GM10266 (cell line): Measurements from ENCODE around the gene TTC9.
"Not testable (repeated sequence)": the region's sequence is repeated elsewhere in the genome, so short reads cannot be mapped to it uniquely, and the experiment has no call there.

Experiments
- DNase-seq: peaks from one replicate; pipeline ENCODE4 v3.0.0; 2012; ENCODE audit errors: extremely low spot score
- TF ChIP-seq, protein P1 (sequence below): IDR thresholded peaks from 2 replicates; pipeline ENCODE4 v1.5.1; 2012; ENCODE audit warnings: mild to moderate bottlenecking, low read depth; ENCODE audit not compliant: control insufficient read depth, insufficient read depth; ENCODE audit errors: missing control alignments

Gene TTC9

DNA sequence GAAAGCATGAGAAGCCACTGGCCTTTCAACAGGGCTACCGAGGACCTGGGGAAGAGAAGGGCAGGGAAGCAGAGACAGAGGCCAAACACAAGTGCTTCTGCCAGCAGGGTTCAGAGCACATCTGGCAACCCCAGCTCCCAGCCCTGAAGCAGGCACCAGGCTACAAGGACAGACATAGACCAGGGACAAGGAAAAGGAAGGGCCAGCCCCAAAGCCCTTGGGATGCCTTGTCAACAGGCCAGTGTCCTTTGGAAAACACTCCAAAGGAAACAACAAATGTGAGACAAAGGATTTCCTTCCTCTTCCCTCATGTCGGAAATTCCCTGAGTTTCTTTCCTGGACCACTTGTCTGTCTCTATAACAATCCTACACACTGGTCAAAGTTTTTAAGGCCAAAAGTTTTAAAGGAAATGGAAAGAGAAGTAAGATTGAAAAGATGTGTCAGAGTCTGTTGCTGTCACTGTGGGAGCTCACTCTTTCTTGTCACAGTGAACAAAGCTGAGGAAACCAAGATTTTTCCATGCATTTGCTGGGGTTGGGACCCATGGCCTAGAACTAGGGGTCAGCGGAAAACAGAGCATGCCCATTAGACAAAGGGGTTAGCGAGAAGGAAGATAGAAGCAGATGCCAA is 59.4 kb downstream of the TTC9 start:
- TF ChIP-seq, protein P1, sequence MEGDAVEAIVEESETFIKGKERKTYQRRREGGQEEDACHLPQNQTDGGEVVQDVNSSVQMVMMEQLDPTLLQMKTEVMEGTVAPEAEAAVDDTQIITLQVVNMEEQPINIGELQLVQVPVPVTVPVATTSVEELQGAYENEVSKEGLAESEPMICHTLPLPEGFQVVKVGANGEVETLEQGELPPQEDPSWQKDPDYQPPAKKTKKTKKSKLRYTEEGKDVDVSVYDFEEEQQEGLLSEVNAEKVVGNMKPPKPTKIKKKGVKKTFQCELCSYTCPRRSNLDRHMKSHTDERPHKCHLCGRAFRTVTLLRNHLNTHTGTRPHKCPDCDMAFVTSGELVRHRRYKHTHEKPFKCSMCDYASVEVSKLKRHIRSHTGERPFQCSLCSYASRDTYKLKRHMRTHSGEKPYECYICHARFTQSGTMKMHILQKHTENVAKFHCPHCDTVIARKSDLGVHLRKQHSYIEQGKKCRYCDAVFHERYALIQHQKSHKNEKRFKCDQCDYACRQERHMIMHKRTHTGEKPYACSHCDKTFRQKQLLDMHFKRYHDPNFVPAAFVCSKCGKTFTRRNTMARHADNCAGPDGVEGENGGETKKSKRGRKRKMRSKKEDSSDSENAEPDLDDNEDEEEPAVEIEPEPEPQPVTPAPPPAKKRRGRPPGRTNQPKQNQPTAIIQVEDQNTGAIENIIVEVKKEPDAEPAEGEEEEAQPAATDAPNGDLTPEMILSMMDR, result no peak
- DNase-seq, result no peak

DNA sequence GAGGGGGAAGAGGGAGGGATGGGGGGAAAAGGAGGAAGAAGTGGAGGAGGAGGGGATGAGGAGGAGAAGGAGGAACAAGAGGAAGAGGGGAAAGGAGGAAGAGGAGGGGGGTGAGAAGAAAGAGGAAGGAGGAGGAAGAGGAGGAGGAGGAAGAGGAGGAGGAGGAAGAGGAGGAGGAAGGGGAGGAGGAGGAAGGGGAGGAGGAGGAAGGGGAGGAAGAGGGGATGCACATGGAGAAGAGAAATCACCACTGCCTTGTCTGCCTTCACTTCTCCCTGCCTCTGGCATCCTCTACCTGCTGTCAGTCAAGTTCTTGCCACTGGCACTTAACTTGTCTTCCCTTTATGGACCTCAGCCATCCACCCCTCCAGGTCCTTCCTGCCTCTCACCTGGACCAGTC is 59.9 kb downstream of the TTC9 start:
- TF ChIP-seq, protein P1, result no peak
- DNase-seq, result no peak

DNA sequence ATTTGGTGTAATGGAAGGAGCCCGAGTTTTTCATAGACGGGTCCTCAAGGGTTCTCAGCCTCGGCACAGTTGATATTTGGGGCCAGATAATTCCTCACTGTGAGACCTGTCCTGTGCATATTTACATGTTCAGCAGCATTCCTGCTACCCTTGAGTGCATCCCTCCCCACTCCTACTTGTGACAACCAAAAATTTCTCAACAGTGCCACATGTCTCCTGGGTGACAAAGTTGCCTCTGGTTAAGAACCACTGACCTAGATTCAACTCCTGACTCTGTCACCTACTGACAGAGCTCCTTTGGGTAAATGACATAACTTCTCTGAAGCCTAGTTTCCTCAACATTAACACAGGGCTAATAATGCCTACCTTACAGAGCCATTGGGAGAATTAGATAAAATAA is 60.4 kb downstream of the TTC9 start:
- no peak for DNase-seq
- TF ChIP-seq, protein P1, result no peak

DNA sequence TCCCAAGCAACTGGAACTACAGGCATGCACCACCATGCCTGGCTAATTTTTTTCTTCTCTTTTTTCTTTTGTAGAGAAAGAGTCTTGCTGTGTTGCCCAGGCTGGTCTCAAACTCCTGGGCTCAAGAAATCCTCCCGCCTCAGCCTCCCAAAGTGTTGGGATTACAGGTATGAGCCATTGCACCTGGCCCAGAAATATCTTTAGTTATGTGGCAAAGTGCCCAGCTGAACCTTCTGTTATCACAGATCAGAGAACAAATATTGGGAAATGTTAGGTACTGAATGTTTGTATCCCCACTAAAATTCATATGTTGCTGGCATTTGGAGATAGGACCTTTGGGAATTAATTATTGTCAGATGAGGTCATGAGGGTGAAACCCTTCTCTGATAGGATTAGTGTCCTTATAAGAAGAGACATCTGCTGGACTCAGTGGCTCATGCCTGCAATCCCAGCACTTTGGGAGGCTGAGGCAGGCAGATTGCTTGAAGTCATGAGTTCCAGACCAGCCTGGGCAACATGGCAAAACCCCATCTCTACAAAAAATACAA is 62.0 kb downstream of the TTC9 start:
- not testable (repeated sequence) for DNase-seq

DNA sequence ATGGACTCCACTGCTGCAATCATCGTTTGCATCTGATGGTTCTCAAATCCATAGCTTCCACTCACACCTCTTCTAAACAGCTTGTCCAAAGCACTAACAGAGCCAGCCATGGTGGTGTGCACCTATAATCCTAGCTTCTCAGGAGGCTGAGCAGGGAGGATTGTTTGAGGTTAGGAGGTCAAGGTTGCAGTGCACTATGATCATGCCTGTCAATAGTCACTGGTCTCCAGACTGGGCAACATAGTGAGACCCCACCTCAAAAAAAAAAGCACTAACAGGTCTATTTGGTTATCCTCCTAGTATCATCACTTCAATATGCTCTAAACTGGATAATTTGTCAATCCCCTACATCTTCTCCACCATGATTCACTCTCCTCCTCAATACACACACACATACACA is 63.2 kb downstream of the TTC9 start:
- DNase-seq, result no peak
- TF ChIP-seq, protein P1, result no peak

DNA sequence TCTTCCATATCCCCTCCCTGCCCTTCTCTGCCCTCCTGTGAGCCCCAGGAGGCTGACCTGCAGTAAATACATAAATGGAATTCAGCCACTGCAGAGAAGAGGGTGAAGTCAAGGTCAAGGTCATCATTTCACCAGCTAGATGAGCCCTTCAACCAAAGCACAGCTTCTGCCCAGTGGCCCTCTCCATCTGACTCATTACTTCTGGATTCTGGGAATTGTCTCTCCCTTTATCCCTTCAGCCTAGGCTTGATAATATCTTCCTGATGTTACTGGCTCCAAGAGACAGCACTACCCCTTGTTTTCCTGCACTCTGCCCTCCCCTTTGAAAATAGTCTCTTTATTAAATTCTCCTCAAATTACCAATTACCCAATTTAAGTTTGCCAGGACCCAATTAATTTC is 64.5 kb downstream of the TTC9 start:
- TF ChIP-seq, protein P1, result no peak
- DNase-seq, result no peak

DNA sequence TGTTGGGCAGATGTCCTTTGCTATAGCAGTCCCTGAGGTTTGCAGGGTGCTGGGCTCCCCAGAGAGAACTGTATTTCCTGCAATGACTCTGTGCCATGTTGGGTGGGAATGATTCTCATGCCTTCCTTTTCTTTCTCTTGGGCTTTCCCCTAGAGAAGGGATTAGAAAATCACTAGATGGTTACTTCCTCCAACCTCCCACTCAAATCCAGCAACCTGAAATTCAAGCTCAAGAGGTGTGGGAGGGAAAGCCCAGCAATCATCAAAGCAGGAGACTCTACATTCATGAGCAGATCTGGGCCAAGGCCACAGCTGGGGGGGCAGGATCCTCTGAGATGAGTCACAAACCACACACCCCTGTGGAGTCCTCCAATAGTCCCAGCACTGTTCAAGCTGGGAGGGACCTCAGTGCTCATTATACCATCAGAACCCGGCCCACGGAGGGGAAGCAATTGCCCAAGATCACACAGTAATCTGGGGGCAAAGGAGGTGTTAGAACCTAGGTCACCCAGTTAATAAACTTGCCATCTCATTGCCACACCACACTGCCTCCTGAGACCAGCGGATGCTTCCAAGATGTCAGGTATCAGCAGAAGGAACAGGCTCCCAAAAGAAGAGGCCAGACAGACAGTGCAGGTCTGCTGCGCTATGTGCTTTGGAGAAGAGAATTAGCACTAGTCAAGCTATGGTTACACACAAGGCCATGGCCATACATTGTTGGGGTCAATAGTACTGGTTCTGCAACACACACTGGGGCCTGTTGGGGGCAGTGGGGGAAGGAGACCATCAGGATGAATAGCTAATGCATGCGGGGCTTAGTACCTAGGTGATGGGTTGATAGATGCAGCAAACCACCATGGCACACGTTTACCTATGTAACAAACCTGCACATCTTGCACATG is 65.7 kb downstream of the TTC9 start:
- DNase-seq, result peak; percentile 54

More for the DNA sequence above, 65.7 kb downstream of the TTC9 start:
- TF ChIP-seq, protein P1, result no peak
